B cell (primary cell): Measurements from ENCODE around the gene BHLHE40. TPM values are rescaled to one million over a fixed set of nuclear protein-coding genes. Genes with fewer than 3 reads are reported as not detected.

Source experiments
- ATAC-seq: fragments of 200-7000 bp; cut with Tn5 transposase; one replicate; pipeline ENCODE4 v1.10.0; 2021; ENCODE audit warnings: low read depth, mild to moderate bottlenecking, moderate number of reproducible peaks, moderate library complexity
- CTCF ChIA-PET: fragments of 350-600 bp; sonication (Branson Sonifier 250); formaldehyde crosslinking; loops from one replicate; lab custom pipeline; 2021; ENCODE audit warnings: antibody characterized with exemption, inconsistent platforms; lab: Charles Lee
- POLR2A ChIA-PET: fragments of 350-600 bp; sonication (Branson Sonifier 250); formaldehyde crosslinking; loops from one replicate; lab custom pipeline; 2021; ENCODE audit warnings: antibody characterized with exemption; lab: Charles Lee
- DNase-seq: peaks from one replicate; pipeline ENCODE4 v3.0.0; 2013
- H2AFZ ChIP-seq: 2 replicates; pipeline ENCODE4 v1.6.1; 2012; ENCODE audit warnings: mild to moderate bottlenecking, low read depth, low read length; ENCODE audit not compliant: insufficient read depth, poor library complexity, severe bottlenecking
- H3K27ac ChIP-seq, 2 donors: 1 replicate in 1 of 2; 2 replicates in 1 of 2; pipeline ENCODE4 v1.5.1; 2012 to 2013; ENCODE audit warnings: low read length in 2 of 2, mild to moderate bottlenecking in 2 of 2, moderate library complexity in 1 of 2
- H3K27me3 ChIP-seq, 4 experiments: fragments of 200-600 bp in 1 of 4; sonication (generic) in 1 of 4; replicated peaks in 1 of 4; 1 replicate in 2 of 4; 2 replicates in 2 of 4; pipeline versions ENCODE4 v1.6.1 to v1.7.0; 2013 to 2016; ENCODE audit warnings: low read length in 3 of 4, mild to moderate bottlenecking in 2 of 4, mixed read lengths in 1 of 4, moderate library complexity in 1 of 4; ENCODE audit not compliant: insufficient read depth in 4 of 4, control insufficient read depth in 3 of 4; ENCODE audit errors: control extremely low read depth in 1 of 4
- H3K36me3 ChIP-seq, 2 experiments: replicated peaks in 1 of 2; 1 replicate in 1 of 2; 2 replicates in 1 of 2; pipeline versions ENCODE4 v1.6.1 to v1.7.1; 2013; ENCODE audit warnings: low read length in 1 of 2; ENCODE audit not compliant: insufficient read depth in 2 of 2, control insufficient read depth in 1 of 2; ENCODE audit errors: control extremely low read depth in 1 of 2, extremely low read depth in 1 of 2
- H3K4me1 ChIP-seq, 2 donors: fragments of 200-600 bp in 1 of 2; sonication (generic) in 1 of 2; 1 replicate in 1 of 2; 2 replicates in 1 of 2; pipeline versions ENCODE4 v1.5.1 to v1.6.1; 2013 to 2017; ENCODE audit warnings: low read length in 2 of 2; ENCODE audit not compliant: control insufficient read depth in 2 of 2, insufficient read depth in 2 of 2
- H3K4me2 ChIP-seq: replicated peaks from 2 replicates; pipeline ENCODE3; 2012; ENCODE audit warnings: mild to moderate bottlenecking, low read depth, low read length; ENCODE audit not compliant: poor library complexity, severe bottlenecking
- H3K4me3 ChIP-seq, 5 experiments: fragments of 200-600 bp in 1 of 5; sonication (generic) in 1 of 5; 1 replicate in 3 of 5; 2 replicates in 2 of 5; pipeline versions ENCODE4 v1.5.1 to v1.7.0; 2011 to 2016; ENCODE audit warnings: low read length in 4 of 5, mild to moderate bottlenecking in 4 of 5, low read depth in 2 of 5, control low read depth in 1 of 5, moderate library complexity in 1 of 5; ENCODE audit not compliant: insufficient read depth in 1 of 5; ENCODE audit errors: control extremely low read depth in 1 of 5, extremely low read depth in 1 of 5
- H3K79me2 ChIP-seq: fragments of 200-600 bp; sonication (generic); one replicate; pipeline ENCODE4 v1.6.0; 2016; ENCODE audit warnings: low read length; ENCODE audit not compliant: control insufficient read depth, insufficient read depth
- H3K9ac ChIP-seq: fragments of 200-600 bp; sonication (generic); 2 replicates; pipeline ENCODE4 v1.6.1; 2017; ENCODE audit warnings: mild to moderate bottlenecking, low read length, moderate library complexity
- H3K9me3 ChIP-seq, 3 donors: one replicate each; pipeline versions ENCODE4 v1.6.1 to v1.7.1; 2013; ENCODE audit warnings: low read length in 2 of 3; ENCODE audit not compliant: control insufficient read depth in 2 of 3, insufficient read depth in 1 of 3; ENCODE audit errors: control extremely low read depth in 1 of 3
- H4K20me1 ChIP-seq: 2 replicates; pipeline ENCODE4 v1.6.0; 2012; ENCODE audit warnings: mild to moderate bottlenecking, low read length; ENCODE audit not compliant: insufficient read depth, control insufficient read depth, poor library complexity, severe bottlenecking
- H3K27ac Mint-ChIP-seq: one replicate; pipeline ENCODE4 v1.8.0; 2021; ENCODE audit warnings: mixed read lengths
- H3K27me3 Mint-ChIP-seq: one replicate; pipeline ENCODE4 v1.8.0; 2021; ENCODE audit warnings: mixed read lengths
- H3K4me1 Mint-ChIP-seq: one replicate; pipeline ENCODE4 v1.8.0; 2021; ENCODE audit warnings: mixed read lengths
- H3K4me3 Mint-ChIP-seq: one replicate; pipeline ENCODE4 v1.8.0; 2021; ENCODE audit warnings: mixed read lengths
- H3K9me3 Mint-ChIP-seq: one replicate; pipeline ENCODE4 v1.8.0; 2022; ENCODE audit warnings: mixed read lengths; ENCODE audit not compliant: insufficient read depth
- CTCF ChIP-seq: fragments of 200-600 bp; IDR thresholded peaks from one replicate; pipeline ENCODE4 v1.8.0; 2022; ENCODE audit warnings: antibody characterized with exemption, mild to moderate bottlenecking
- EZH2 ChIP-seq: IDR thresholded peaks from 2 replicates; pipeline ENCODE4 v1.6.1; 2012; ENCODE audit warnings: borderline replicate concordance, low read depth, mild to moderate bottlenecking, moderate library complexity, low read length; ENCODE audit not compliant: insufficient read depth, poor library complexity, severe bottlenecking
- WGBS: methylation state at CpG from one replicate; pipeline ENCODE4 v1.1.5; 2013; ENCODE audit warnings: missing lambda C conversion rate; ENCODE audit not compliant: insufficient coverage; 5-methylcytosine and 5-hydroxymethylcytosine counted together
- intact Hi-C: fragments of 100-400 bp; cut with micrococcal nuclease; formaldehyde crosslinking; loops from one replicate; pipeline ENCODE4 v1.10.0; 2022
- polyA plus RNA-seq: library from polyadenylated mRNA; depleted of rRNA; stranded (reverse); fragments of >200 nt; gene quantifications from 2 replicates; pipeline ENCODE4 v1.2.3, GENCODE V29; 2012
- total RNA-seq, 2 donors: library from RNA; stranded (reverse); fragments of 120-200 nt in 1 of 2; gene quantifications; 1 replicate in 1 of 2; 2 replicates in 1 of 2; pipeline versions ENCODE4 v1.2.3 to v1.2.4, GENCODE V29; 2013 to 2022

Gene BHLHE40
- total and polyA plus RNA-seq, 2 donors (not counting 1 experiment from before 2014, with no cell fraction given) = 26.2 to 53.8 TPM

GRCh38 chr3:4986782-4987537, 7.7 kb downstream of the BHLHE40 start:
- TF ChIP-seq CTCF (no peak), EZH2 (no peak)
- peak overlapping the region; percentile 0 to 71 (median 68) for H3K4me3 ChIP-seq

More at GRCh38 chr3:4986782-4987537, 7.7 kb downstream of the BHLHE40 start:
- Histone ChIP-seq H3K79me2 (peaks cover 26% of the 10 kb centered on the region), H3K9me3 (no peaks in the 10 kb centered on the region), H3K36me3 (peaks cover 0 to 19% of the 10 kb centered on the region in 2 experiments), H3K27ac (peak overlapping the region; percentile 86 to 92), H3K4me2 (peak overlapping the region; percentile 87), H3K27me3 (no peaks in the 10 kb centered on the region), H4K20me1 (no peaks in the 10 kb centered on the region), H3K4me1 (peaks cover 57 to 65% of the 10 kb centered on the region in 2 donors), H2AFZ (peak overlapping the region; percentile 93), H3K9ac (peak overlapping the region; percentile 84)
- ChIA-PET POLR2A (interaction anchor here (1.1 to 2.7 kb wide), 4 partner anchors 8 to 155 kb away, joined by 3 to 13 read pairs (median 12); partner anchors contain the start of gene BHLHE40), CTCF (interaction anchor here (1.9 to 6.8 kb wide), 2 partner anchors 11 to 25 kb away, joined by 6 to 53 read pairs; no protein-coding TSS in a partner anchor)
- Mint-ChIP-seq H3K27me3 (no peaks in the 10 kb centered on the region), H3K27ac (peak overlapping the region; percentile 94), H3K4me1 (peaks cover 63% of the 10 kb centered on the region), H3K9me3 (no peaks in the 10 kb centered on the region), H3K4me3 (peak overlapping the region; percentile 90)
- intact Hi-C loops = loop anchor here (5.0 to 10.0 kb wide), 2 partner anchors 138 to 1810 kb away; partner anchors contain the start of genes ARL8B and CRBN
- WGBS = under 1% methylated on average over 31 of the region's 44 CpGs
- peak; percentile 77 for DNase-seq
- peak; percentile 42 for ATAC-seq
